ENCODE data around the gene CRLF1.

DNA sequence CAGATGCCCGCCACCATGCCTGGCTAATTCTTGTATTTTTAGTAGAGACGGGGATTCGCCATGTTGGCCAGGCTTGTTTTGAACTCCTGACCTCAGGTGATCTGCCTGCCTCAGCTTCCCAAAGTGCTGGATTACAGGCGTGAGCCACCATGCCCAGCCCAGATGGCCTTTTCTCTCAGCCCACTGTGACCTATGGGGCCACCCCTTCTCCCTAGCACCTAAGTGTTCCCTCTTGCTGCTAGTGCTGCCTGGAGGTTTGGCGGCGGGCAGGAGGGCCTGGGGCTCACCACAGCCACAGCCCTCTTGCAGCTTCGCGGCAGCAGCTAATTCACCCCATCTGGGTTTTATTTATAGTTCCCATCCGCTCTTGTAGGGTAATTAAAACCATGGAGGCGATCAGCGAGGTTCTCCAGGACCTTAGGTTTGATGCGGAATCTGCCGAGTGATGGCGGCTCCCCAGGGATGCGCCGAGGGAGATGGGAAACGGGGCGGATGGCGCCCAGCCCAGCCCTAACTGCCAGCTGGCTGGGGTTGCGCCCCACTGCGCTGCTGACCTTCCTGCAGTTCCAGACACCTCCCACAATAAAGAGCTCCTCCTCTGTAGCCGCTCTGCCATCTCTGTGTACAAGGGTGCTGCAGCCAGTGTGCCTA, 14.7 kb downstream of the CRLF1 start:
- TF ChIP-seq CTCF (conservative IDR thresholded peaks at IDR 0.05) (no peak), EZH2 (IDR thresholded peaks at IDR 0.05; ENCODE audit: low read depth) (no peak)

All from PC-9 (cell line).